Measurements from ENCODE around the gene CEBPZ. TPM values are rescaled to one million over a fixed set of nuclear protein-coding genes. Genes with fewer than 3 reads are reported as not detected.

The CEBPZ gene
- 101 TPM for polyA plus RNA-seq (2013, experiment 1 of 2)
- polyA plus RNA-seq (2013, experiment 2 of 2): 105 TPM

GRCh38 chr2:37231241-37232130 is at the start of gene CEBPZ, which contains the start of gene NDUFAF7:
Gene CEBPZ (minus strand): TSS chr2:37231596. CDS start chr2:37231567, 29 bp downstream.
Gene NDUFAF7 (plus strand): TSS chr2:37231658. CDS start chr2:37231706, 48 bp downstream.
- Histone ChIP-seq H3K4ac (ENCODE audit: low read depth, low read length) (no peak within 1 kb of the TSS), H2BK5ac (ENCODE audit: low read length) (peak within 1 kb of the TSS; percentile 89), H3K79me2 (ENCODE audit: control insufficient read depth, insufficient read depth, low read length) (peaks cover 77% of the 10 kb centered on the region), H3K18ac (ENCODE audit: low read length) (peak within 1 kb of the TSS; percentile 56), H2AK5ac (ENCODE audit: low read length) (peak within 1 kb of the TSS; percentile 94), H3K36me3 (ENCODE audit: control insufficient read depth, insufficient read depth, low read length) (peaks cover 12% of the 10 kb centered on the region), H3K27me3 (ENCODE audit: insufficient read depth, low read length, poor library complexity) (no peaks in the 10 kb centered on the region), H2BK15ac (replicated peaks; ENCODE audit: low read depth) (no peak within 1 kb of the TSS), H3K4me2 (ENCODE audit: low read length) (peak within 1 kb of the TSS; percentile 83), H4K8ac (ENCODE audit: low read depth, low read length) (no peak within 1 kb of the TSS), H4K5ac (ENCODE audit: low read length) (no peak within 1 kb of the TSS), H2BK120ac (ENCODE audit: low read depth, low read length) (no peak within 1 kb of the TSS), H3K4me3 (ENCODE audit: low read length) (peak within 1 kb of the TSS; percentile 100), H3K23ac (ENCODE audit: low read length) (peak within 1 kb of the TSS; percentile 100), H3K9ac (ENCODE audit: low read length) (peak within 1 kb of the TSS; percentile 99), H3K79me1 (ENCODE audit: low read length) (peaks cover 24% of the 10 kb centered on the region), H3K56ac (ENCODE audit: low read length) (peak within 1 kb of the TSS; percentile 99), H3K4me1 (ENCODE audit: control insufficient read depth, low read depth, low read length) (peaks cover 8% of the 10 kb centered on the region), H3K27ac (ENCODE audit: low read depth, low read length) (peak within 1 kb of the TSS; percentile 36)
- WGBS (ENCODE audit: extremely low coverage, insufficient coverage, low lambda C conversion rate): no CpG with 5 or more reads among the region's 73 CpGs
- peak; percentile 96 for DNase-seq

GRCh38 chr2:37276291-37276690 is 44.9 kb upstream of the CEBPZ start:
- Histone ChIP-seq H3K36me3 (ENCODE audit: control insufficient read depth, insufficient read depth, low read length) (peaks cover 4% of the 10 kb centered on the region), H3K27me3 (ENCODE audit: insufficient read depth, low read length, poor library complexity) (no peaks in the 10 kb centered on the region), H3K79me1 (ENCODE audit: low read length) (peaks cover 1% of the 10 kb centered on the region), H2AK5ac (ENCODE audit: low read length) (no peak overlapping the region), H3K79me2 (ENCODE audit: control insufficient read depth, insufficient read depth, low read length) (no peaks in the 10 kb centered on the region), H4K5ac (ENCODE audit: low read length) (no peak overlapping the region), H4K8ac (ENCODE audit: low read depth, low read length) (no peak overlapping the region), H2BK15ac (replicated peaks; ENCODE audit: low read depth) (no peak overlapping the region), H3K4me1 (ENCODE audit: control insufficient read depth, low read depth, low read length) (peaks cover 4% of the 10 kb centered on the region), H3K27ac (ENCODE audit: low read depth, low read length) (no peak overlapping the region), H2BK5ac (ENCODE audit: low read length) (no peak overlapping the region), H3K23ac (ENCODE audit: low read length) (no peak overlapping the region), H3K4me2 (ENCODE audit: low read length) (no peak overlapping the region), H3K4ac (ENCODE audit: low read depth, low read length) (no peak overlapping the region), H3K4me3 (ENCODE audit: low read length) (no peak overlapping the region), H3K9ac (ENCODE audit: low read length) (no peak overlapping the region), H3K18ac (ENCODE audit: low read length) (no peak overlapping the region), H3K56ac (ENCODE audit: low read length) (no peak overlapping the region), H2BK120ac (ENCODE audit: low read depth, low read length) (no peak overlapping the region)
- WGBS (ENCODE audit: extremely low coverage, insufficient coverage, low lambda C conversion rate): no CpG with 5 or more reads among the region's 2 CpGs
- no peak for DNase-seq

- no peak for DNase-seq
- Histone ChIP-seq H2BK120ac (ENCODE audit: low read depth, low read length) (no peak overlapping the region), H3K79me1 (ENCODE audit: low read length) (peaks cover 1% of the 10 kb centered on the region), H2AK5ac (ENCODE audit: low read length) (no peak overlapping the region), H3K56ac (ENCODE audit: low read length) (no peak overlapping the region), H3K4me2 (ENCODE audit: low read length) (no peak overlapping the region), H3K4me3 (ENCODE audit: low read length) (no peak overlapping the region), H3K79me2 (ENCODE audit: control insufficient read depth, insufficient read depth, low read length) (no peaks in the 10 kb centered on the region), H3K4ac (ENCODE audit: low read depth, low read length) (no peak overlapping the region), H3K4me1 (ENCODE audit: control insufficient read depth, low read depth, low read length) (peaks cover 4% of the 10 kb centered on the region), H3K9ac (ENCODE audit: low read length) (no peak overlapping the region), H3K36me3 (ENCODE audit: control insufficient read depth, insufficient read depth, low read length) (peaks cover 4% of the 10 kb centered on the region), H4K5ac (ENCODE audit: low read length) (no peak overlapping the region), H3K23ac (ENCODE audit: low read length) (no peak overlapping the region), H3K18ac (ENCODE audit: low read length) (no peak overlapping the region), H2BK15ac (replicated peaks; ENCODE audit: low read depth) (no peak overlapping the region), H2BK5ac (ENCODE audit: low read length) (no peak overlapping the region), H3K27ac (ENCODE audit: low read depth, low read length) (no peak overlapping the region), H3K27me3 (ENCODE audit: insufficient read depth, low read length, poor library complexity) (no peaks in the 10 kb centered on the region), H4K8ac (ENCODE audit: low read depth, low read length) (no peak overlapping the region)
- no CpG with 5 or more reads among the region's 6 CpGs for WGBS (ENCODE audit: extremely low coverage, insufficient coverage, low lambda C conversion rate)
Measured at GRCh38 chr2:37274359-37274965, 43.1 kb upstream of the CEBPZ start.

GRCh38 chr2:37271376-37272067 is 40.1 kb upstream of the CEBPZ start:
- no peak overlapping the region for H3K4ac ChIP-seq (ENCODE audit: low read depth, low read length)
- no peak overlapping the region for H2BK5ac ChIP-seq (ENCODE audit: low read length)
- no CpG with 5 or more reads among the region's 7 CpGs for WGBS (ENCODE audit: extremely low coverage, insufficient coverage, low lambda C conversion rate)
- no peak overlapping the region for H3K9ac ChIP-seq (ENCODE audit: low read length)
- H3K23ac ChIP-seq (ENCODE audit: low read length): no peak overlapping the region
- no peaks in the 10 kb centered on the region for H3K79me2 ChIP-seq (ENCODE audit: control insufficient read depth, insufficient read depth, low read length)
- peaks cover 4% of the 10 kb centered on the region for H3K4me1 ChIP-seq (ENCODE audit: control insufficient read depth, low read depth, low read length)
- H4K8ac ChIP-seq (ENCODE audit: low read depth, low read length): no peak overlapping the region
- H3K4me3 ChIP-seq (ENCODE audit: low read length): no peak overlapping the region
- H3K18ac ChIP-seq (ENCODE audit: low read length): no peak overlapping the region
- no peaks in the 10 kb centered on the region for H3K27me3 ChIP-seq (ENCODE audit: insufficient read depth, low read length, poor library complexity)
- H3K56ac ChIP-seq (ENCODE audit: low read length): no peak overlapping the region
- H2BK15ac ChIP-seq (replicated peaks; ENCODE audit: low read depth): no peak overlapping the region
- peaks cover 4% of the 10 kb centered on the region for H3K36me3 ChIP-seq (ENCODE audit: control insufficient read depth, insufficient read depth, low read length)
- H4K5ac ChIP-seq (ENCODE audit: low read length): no peak overlapping the region
- no peak overlapping the region for H2BK120ac ChIP-seq (ENCODE audit: low read depth, low read length)
- no peak overlapping the region for H3K4me2 ChIP-seq (ENCODE audit: low read length)
- peaks cover 1% of the 10 kb centered on the region for H3K79me1 ChIP-seq (ENCODE audit: low read length)
- no peak overlapping the region for H3K27ac ChIP-seq (ENCODE audit: low read depth, low read length)
- H2AK5ac ChIP-seq (ENCODE audit: low read length): no peak overlapping the region
- DNase-seq: peak; percentile 87

GRCh38 chr2:37268111-37268510 is 36.7 kb upstream of the CEBPZ start:
- peaks cover 5% of the 10 kb centered on the region for H3K36me3 ChIP-seq (ENCODE audit: control insufficient read depth, insufficient read depth, low read length)
- H3K27me3 ChIP-seq (ENCODE audit: insufficient read depth, low read length, poor library complexity): no peaks in the 10 kb centered on the region
- DNase-seq: no peak
- peaks cover 4% of the 10 kb centered on the region for H3K4me1 ChIP-seq (ENCODE audit: control insufficient read depth, low read depth, low read length)
- no peak overlapping the region for H3K56ac ChIP-seq (ENCODE audit: low read length)
- no peak overlapping the region for H4K8ac ChIP-seq (ENCODE audit: low read depth, low read length)
- H3K27ac ChIP-seq (ENCODE audit: low read depth, low read length): no peak overlapping the region
- H3K79me1 ChIP-seq (ENCODE audit: low read length): peaks cover 1% of the 10 kb centered on the region
- no peak overlapping the region for H3K18ac ChIP-seq (ENCODE audit: low read length)
- H3K4me3 ChIP-seq (ENCODE audit: low read length): no peak overlapping the region
- no peak overlapping the region for H3K4me2 ChIP-seq (ENCODE audit: low read length)
- H3K23ac ChIP-seq (ENCODE audit: low read length): no peak overlapping the region
- WGBS (ENCODE audit: extremely low coverage, insufficient coverage, low lambda C conversion rate): no CpG with 5 or more reads among the region's 4 CpGs
- no peaks in the 10 kb centered on the region for H3K79me2 ChIP-seq (ENCODE audit: control insufficient read depth, insufficient read depth, low read length)
- no peak overlapping the region for H2BK120ac ChIP-seq (ENCODE audit: low read depth, low read length)
- H2BK15ac ChIP-seq (replicated peaks; ENCODE audit: low read depth): no peak overlapping the region
- H2AK5ac ChIP-seq (ENCODE audit: low read length): no peak overlapping the region
- no peak overlapping the region for H2BK5ac ChIP-seq (ENCODE audit: low read length)
- H4K5ac ChIP-seq (ENCODE audit: low read length): no peak overlapping the region
- H3K4ac ChIP-seq (ENCODE audit: low read depth, low read length): no peak overlapping the region
- H3K9ac ChIP-seq (ENCODE audit: low read length): no peak overlapping the region

All from mesendoderm (in vitro differentiated cells).